ENCODE measurements around the gene P3H3.
"Not testable (repeated sequence)": the region's sequence is repeated elsewhere in the genome, so short reads cannot be mapped to it uniquely, and the experiment has no call there.

The P3H3 gene

DNA sequence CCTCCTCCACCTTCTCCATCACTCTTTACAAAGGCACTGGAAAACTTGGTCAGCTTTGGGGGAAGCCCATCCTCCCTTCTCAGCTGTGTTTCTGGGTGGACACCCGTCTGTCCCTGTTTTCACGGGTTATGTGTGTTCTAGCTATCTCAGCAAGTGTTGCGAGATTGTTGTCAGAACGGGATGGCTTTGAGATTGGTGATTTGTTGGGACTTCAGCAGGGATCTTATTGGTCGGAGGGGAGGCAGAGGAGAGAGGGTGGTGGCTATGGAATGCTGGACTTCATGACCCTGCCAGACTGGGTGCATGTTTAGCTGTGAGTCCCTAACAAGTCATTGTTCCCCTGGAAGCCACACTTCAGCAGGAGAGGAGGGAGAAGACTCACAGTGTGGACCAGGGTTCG, 25.8 kb downstream of the P3H3 start:
- WGBS (ENCODE audit: insufficient coverage, insufficient read length): no CpG with 5 or more reads among the region's 6 CpGs
- H3K36me3 ChIP-seq (ENCODE audit: control insufficient read depth, insufficient read depth, low read length): peaks cover 28% of the 10 kb centered on the region; the same call in 1 of the 2 replicates
- H3K27ac ChIP-seq (ENCODE audit: low read length): no peak overlapping the region
- H3K4me1 ChIP-seq (ENCODE audit: control insufficient read depth, insufficient read depth, low read length): peaks cover 2% of the 10 kb centered on the region; the same call in 1 of the 2 replicates
- H3K9me3 ChIP-seq (ENCODE audit: control insufficient read depth, insufficient read depth, low read length): no peaks in the 10 kb centered on the region
- no peak for DNase-seq (ENCODE audit: low read depth, low spot score)
- no peaks in the 10 kb centered on the region for H3K27me3 ChIP-seq (ENCODE audit: control insufficient read depth, insufficient read depth, low read length)
- H3K4me3 ChIP-seq (ENCODE audit: low read length): no peak overlapping the region

DNA sequence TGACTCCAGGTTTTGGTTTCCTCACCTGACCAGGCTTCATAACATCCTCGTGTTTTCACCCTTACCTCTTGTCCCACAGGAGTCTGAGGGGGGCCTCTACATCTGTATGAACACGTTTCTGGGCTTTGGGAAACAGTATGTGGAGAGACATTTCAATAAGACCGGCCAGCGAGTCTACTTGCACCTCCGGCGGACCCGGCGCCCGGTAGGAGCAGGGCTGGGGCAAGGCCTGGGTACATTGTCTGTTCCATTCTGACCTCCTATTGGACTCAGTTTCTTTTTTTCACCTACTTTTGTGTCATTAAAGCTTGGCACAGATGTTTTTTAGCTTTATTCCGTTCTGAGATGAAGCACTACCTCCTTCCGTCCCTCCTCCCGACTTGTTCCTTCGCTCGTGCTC, 27.1 kb downstream of the P3H3 start:
- Histone ChIP-seq H3K4me1 (ENCODE audit: control insufficient read depth, insufficient read depth, low read length) (peaks cover 2% of the 10 kb centered on the region; the same call in 1 of the 2 replicates), H3K4me3 (ENCODE audit: low read length) (no peak overlapping the region), H3K27ac (ENCODE audit: low read length) (no peak overlapping the region), H3K36me3 (ENCODE audit: control insufficient read depth, insufficient read depth, low read length) (peaks cover 28% of the 10 kb centered on the region; the same call in 1 of the 2 replicates), H3K9me3 (ENCODE audit: control insufficient read depth, insufficient read depth, low read length) (no peaks in the 10 kb centered on the region), H3K27me3 (ENCODE audit: control insufficient read depth, insufficient read depth, low read length) (no peaks in the 10 kb centered on the region)
- DNase-seq (ENCODE audit: low read depth, low spot score): no peak
- WGBS (ENCODE audit: insufficient coverage, insufficient read length): no CpG with 5 or more reads among the region's 14 CpGs

DNA sequence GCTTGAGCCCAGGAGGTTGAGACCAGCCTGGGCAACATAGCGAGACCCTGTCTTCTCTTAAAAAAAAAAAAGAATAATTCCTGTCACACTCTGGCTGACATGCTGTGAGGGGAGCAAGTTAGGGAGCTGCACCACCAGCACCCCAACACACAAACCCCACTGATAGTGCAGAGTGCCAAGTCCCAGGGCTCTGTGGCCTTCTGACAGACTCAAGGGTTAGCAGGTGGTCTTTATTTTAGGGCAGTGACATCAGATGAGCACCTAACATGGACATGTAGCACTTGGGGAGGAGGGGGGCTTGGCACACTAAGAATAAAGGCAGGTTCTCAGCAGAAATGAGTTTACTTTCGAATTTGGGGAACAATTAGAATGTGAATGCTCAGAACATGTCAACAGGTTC, 30.6 kb downstream of the P3H3 start:
- Histone ChIP-seq H3K27ac (ENCODE audit: low read length) (no peak overlapping the region), H3K27me3 (ENCODE audit: control insufficient read depth, insufficient read depth, low read length) (no peaks in the 10 kb centered on the region), H3K4me1 (ENCODE audit: control insufficient read depth, insufficient read depth, low read length) (no peaks in the 10 kb centered on the region), H3K4me3 (ENCODE audit: low read length) (no peak overlapping the region), H3K9me3 (ENCODE audit: control insufficient read depth, insufficient read depth, low read length) (no peaks in the 10 kb centered on the region), H3K36me3 (ENCODE audit: control insufficient read depth, insufficient read depth, low read length) (peaks cover 42% of the 10 kb centered on the region)
- DNase-seq (ENCODE audit: low read depth, low spot score): no peak
- no CpG with 5 or more reads among the region's 2 CpGs for WGBS (ENCODE audit: insufficient coverage, insufficient read length)

DNA sequence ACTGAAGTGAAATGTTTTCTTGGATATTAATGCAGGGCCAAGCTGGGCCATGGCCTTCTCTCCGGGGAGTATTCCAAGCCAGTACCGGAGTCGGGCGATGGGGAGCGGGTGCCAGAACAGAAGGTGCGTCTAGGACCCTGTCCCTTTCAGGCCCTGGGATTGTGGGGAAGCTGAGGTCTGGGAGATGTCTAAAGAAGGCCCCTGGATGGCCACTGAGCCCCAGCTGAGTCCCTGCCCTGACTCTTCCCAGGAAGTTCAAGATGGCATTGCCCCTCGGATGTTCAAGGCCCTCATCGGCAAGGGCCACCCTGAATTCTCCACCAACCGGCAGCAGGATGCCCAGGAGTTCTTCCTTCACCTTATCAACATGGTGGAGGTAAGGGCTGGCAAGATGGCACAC, 31.9 kb downstream of the P3H3 start:
- peaks cover 52% of the 10 kb centered on the region for H3K36me3 ChIP-seq (ENCODE audit: control insufficient read depth, insufficient read depth, low read length)
- no peak overlapping the region for H3K4me3 ChIP-seq (ENCODE audit: low read length)
- no peak overlapping the region for H3K27ac ChIP-seq (ENCODE audit: low read length)
- H3K27me3 ChIP-seq (ENCODE audit: control insufficient read depth, insufficient read depth, low read length): no peaks in the 10 kb centered on the region
- H3K4me1 ChIP-seq (ENCODE audit: control insufficient read depth, insufficient read depth, low read length): no peaks in the 10 kb centered on the region
- no CpG with 5 or more reads among the region's 9 CpGs for WGBS (ENCODE audit: insufficient coverage, insufficient read length)
- DNase-seq (ENCODE audit: low read depth, low spot score): no peak
- no peaks in the 10 kb centered on the region for H3K9me3 ChIP-seq (ENCODE audit: control insufficient read depth, insufficient read depth, low read length)

DNA sequence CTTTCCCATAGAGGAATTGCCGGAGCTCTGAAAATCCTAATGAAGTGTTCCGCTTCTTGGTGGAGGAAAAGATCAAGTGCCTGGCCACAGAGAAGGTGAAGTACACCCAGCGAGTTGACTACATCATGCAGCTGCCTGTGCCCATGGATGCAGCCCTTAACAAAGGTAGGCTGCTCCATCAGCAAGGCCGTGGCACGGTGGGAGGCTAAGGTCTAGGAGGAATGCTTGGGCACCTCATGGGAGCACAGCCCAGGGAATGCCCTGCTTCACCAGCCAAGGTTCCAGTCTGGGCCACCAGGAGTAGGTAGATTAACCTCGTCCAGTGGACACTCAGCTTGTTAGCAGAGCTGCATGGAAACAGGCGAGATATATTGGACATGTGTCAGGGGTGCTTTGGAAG, 32.7 kb downstream of the P3H3 start:
- H3K36me3 ChIP-seq (ENCODE audit: control insufficient read depth, insufficient read depth, low read length): peaks cover 46% of the 10 kb centered on the region
- DNase-seq (ENCODE audit: low read depth, low spot score): no peak
- H3K4me1 ChIP-seq (ENCODE audit: control insufficient read depth, insufficient read depth, low read length): peaks cover 1% of the 10 kb centered on the region
- no CpG with 5 or more reads among the region's 7 CpGs for WGBS (ENCODE audit: insufficient coverage, insufficient read length)
- no peaks in the 10 kb centered on the region for H3K9me3 ChIP-seq (ENCODE audit: control insufficient read depth, insufficient read depth, low read length)
- no peak overlapping the region for H3K4me3 ChIP-seq (ENCODE audit: low read length)
- no peak overlapping the region for H3K27ac ChIP-seq (ENCODE audit: low read length)
- no peaks in the 10 kb centered on the region for H3K27me3 ChIP-seq (ENCODE audit: control insufficient read depth, insufficient read depth, low read length)

DNA sequence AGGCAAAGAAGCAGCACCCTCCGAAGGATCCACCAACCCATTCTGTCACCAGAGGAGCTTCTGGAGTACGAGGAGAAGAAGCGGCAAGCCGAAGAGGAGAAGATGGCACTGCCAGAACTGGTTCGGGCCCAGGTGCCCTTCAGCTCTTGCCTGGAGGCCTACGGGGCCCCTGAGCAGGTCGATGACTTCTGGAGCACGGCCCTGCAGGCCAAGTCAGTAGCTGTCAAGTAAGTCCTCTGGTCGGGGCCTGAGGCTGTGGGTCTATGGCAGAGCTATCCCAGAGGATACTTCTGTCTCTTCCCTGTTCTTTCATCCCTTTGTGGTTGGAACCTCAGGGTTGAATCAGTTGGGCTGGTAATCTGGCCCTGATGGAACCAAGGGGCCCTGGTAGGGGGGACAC, 33.2 kb downstream of the P3H3 start:
- H3K27me3 ChIP-seq (ENCODE audit: control insufficient read depth, insufficient read depth, low read length): no peaks in the 10 kb centered on the region
- no CpG with 5 or more reads among the region's 9 CpGs for WGBS (ENCODE audit: insufficient coverage, insufficient read length)
- H3K4me3 ChIP-seq (ENCODE audit: low read length): no peak overlapping the region
- no peak for DNase-seq (ENCODE audit: low read depth, low spot score)
- peaks cover 3% of the 10 kb centered on the region for H3K4me1 ChIP-seq (ENCODE audit: control insufficient read depth, insufficient read depth, low read length)
- H3K9me3 ChIP-seq (ENCODE audit: control insufficient read depth, insufficient read depth, low read length): no peaks in the 10 kb centered on the region
- H3K27ac ChIP-seq (ENCODE audit: low read length): no peak overlapping the region
- peaks cover 41% of the 10 kb centered on the region for H3K36me3 ChIP-seq (ENCODE audit: control insufficient read depth, insufficient read depth, low read length)

DNA sequence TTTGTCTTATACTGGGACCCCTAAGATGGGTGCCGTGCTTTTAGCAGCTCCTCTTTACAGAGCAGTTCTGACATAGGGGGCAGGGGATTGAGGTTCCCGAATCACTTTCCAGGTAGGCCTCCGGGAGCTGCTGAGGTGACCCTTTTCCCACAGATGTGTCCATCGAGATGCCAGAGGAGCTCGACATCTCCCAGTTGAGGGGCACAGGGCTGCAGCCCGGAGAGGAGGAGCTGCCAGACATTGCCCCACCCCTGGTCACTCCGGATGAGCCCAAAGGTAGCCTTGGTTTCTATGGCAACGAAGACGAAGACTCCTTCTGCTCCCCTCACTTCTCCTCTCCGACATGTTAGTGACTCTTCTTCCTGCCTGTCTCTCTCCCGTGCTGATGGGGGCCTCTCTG, 34.8 kb downstream of the P3H3 start:
- Histone ChIP-seq H3K36me3 (ENCODE audit: control insufficient read depth, insufficient read depth, low read length) (peaks cover 34% of the 10 kb centered on the region), H3K4me1 (ENCODE audit: control insufficient read depth, insufficient read depth, low read length) (peaks cover 4% of the 10 kb centered on the region)
- WGBS (ENCODE audit: insufficient coverage, insufficient read length): no CpG with 5 or more reads among the region's 11 CpGs

DNA sequence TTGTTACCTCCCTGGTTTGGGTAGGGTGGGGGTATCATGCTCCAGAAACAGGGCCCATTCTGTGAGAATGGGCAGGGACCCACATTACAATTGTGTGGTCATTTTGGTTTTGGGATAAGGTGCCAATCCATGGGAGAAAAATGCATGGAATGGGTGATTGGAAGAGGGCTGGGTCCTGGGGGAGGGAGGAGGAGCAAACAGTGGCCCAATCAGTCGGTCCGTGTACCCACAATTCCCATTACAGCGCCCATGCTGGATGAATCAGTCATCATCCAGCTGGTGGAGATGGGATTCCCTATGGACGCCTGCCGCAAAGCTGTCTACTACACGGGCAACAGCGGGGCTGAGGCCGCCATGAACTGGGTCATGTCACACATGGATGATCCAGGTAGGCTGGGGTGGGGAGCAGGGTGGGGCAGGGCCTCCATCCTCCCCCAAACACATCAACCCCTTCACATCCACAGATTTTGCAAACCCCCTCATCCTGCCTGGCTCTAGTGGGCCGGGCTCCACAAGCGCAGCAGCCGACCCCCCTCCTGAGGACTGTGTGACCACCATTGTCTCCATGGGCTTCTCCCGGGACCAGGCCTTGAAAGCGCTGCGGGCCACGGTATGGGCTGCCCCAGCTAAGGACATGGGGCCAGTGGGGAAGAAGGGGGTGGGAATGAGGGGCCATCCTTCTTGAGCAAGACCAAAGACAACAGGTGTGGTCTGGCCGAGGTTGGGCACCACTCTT, 35.5 kb downstream of the P3H3 start:
- Histone ChIP-seq H3K27me3 (ENCODE audit: control insufficient read depth, insufficient read depth, low read length) (no peaks in the 10 kb centered on the region), H3K4me3 (ENCODE audit: low read length) (no peak overlapping the region), H3K27ac (ENCODE audit: low read length) (no peak overlapping the region), H3K9me3 (ENCODE audit: control insufficient read depth, insufficient read depth, low read length) (no peaks in the 10 kb centered on the region), H3K36me3 (ENCODE audit: control insufficient read depth, insufficient read depth, low read length) (peaks cover 29% of the 10 kb centered on the region), H3K4me1 (ENCODE audit: control insufficient read depth, insufficient read depth, low read length) (peaks cover 4% of the 10 kb centered on the region)
- DNase-seq (ENCODE audit: low read depth, low spot score): no peak
- no CpG with 5 or more reads among the region's 16 CpGs for WGBS (ENCODE audit: insufficient coverage, insufficient read length)

More for the DNA sequence above, 34.8 kb downstream of the P3H3 start:
- no peak for DNase-seq (ENCODE audit: low read depth, low spot score)
- Histone ChIP-seq H3K4me3 (ENCODE audit: low read length) (no peak overlapping the region), H3K9me3 (ENCODE audit: control insufficient read depth, insufficient read depth, low read length) (no peaks in the 10 kb centered on the region), H3K27ac (ENCODE audit: low read length) (no peak overlapping the region), H3K27me3 (ENCODE audit: control insufficient read depth, insufficient read depth, low read length) (no peaks in the 10 kb centered on the region)

DNA sequence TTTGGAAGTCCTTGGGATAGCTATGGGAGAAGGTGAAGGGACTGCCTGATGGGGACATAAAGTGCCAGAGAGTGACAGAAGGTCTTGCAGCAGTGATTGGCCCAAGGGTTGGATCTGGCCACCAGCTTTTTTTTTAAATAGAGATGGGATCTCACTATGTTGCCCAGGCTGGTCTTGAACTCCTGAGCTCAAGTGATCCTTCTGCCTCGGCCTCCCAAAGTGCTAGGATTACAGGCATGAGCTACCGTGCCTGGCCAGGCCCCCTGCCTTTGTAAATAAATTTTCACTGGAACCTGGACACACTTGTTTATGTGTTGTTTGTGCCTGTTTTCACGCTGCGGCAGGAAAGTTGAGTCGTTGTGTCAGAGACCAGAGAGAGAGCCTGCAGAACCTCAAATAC, 37.1 kb downstream of the P3H3 start:
- not testable (repeated sequence) for H3K9me3 ChIP-seq (ENCODE audit: control insufficient read depth, insufficient read depth, low read length); H3K4me1 ChIP-seq (ENCODE audit: control insufficient read depth, insufficient read depth, low read length); H3K27me3 ChIP-seq (ENCODE audit: control insufficient read depth, insufficient read depth, low read length); H3K4me3 ChIP-seq (ENCODE audit: low read length); H3K27ac ChIP-seq (ENCODE audit: low read length); DNase-seq (ENCODE audit: low read depth, low spot score)
- WGBS (ENCODE audit: insufficient coverage, insufficient read length): no CpG with 5 or more reads among the region's 5 CpGs
- peaks cover 32% of the 10 kb centered on the region for H3K36me3 ChIP-seq (ENCODE audit: control insufficient read depth, insufficient read depth, low read length)

DNA sequence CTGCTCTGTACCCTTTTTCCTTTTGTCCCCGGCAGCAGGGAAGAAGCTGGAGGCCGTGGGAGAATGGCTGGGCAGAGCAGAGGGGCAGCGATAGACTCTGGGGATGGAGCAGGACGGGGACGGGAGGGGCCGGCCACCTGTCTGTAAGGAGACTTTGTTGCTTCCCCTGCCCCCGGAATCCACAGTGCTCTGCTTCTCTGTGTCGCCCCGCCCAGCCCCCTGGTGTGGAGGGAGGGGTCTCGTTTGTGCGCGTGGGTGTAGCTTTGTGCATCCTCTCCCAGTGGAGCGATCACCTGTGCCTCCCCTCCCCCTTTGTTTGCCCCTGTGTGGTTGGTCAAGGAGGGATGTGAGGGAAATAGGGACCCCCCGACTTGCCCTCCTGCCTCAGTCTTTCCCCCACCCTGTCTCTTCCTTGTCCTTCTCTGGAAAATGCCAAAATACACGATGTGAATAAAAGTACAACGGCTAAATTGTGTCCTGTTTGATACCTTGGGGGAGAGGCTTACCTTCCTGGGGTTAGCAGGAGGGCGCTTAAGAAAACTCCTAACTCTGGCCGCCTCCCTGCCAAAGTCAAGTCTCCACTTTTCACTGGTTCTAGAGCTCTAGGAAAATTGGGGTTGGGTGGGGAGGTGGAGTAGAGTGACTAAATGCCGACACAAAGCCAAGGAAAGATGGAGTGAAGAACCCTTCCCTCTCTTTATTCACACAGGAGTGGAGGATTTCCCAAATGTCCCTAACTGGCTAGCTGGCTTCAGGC, 38.1 kb downstream of the P3H3 start:
- peaks cover 31% of the 10 kb centered on the region for H3K36me3 ChIP-seq (ENCODE audit: control insufficient read depth, insufficient read depth, low read length)
- no peak overlapping the region; the same call in 1 of the 2 replicates for H3K4me3 ChIP-seq (ENCODE audit: low read length)
- no peak for DNase-seq (ENCODE audit: low read depth, low spot score)
- no CpG with 5 or more reads among the region's 19 CpGs for WGBS (ENCODE audit: insufficient coverage, insufficient read length)
- H3K27ac ChIP-seq (ENCODE audit: low read length): no peak overlapping the region
- H3K9me3 ChIP-seq (ENCODE audit: control insufficient read depth, insufficient read depth, low read length): no peaks in the 10 kb centered on the region
- peaks cover 9% of the 10 kb centered on the region for H3K4me1 ChIP-seq (ENCODE audit: control insufficient read depth, insufficient read depth, low read length)
- no peaks in the 10 kb centered on the region for H3K27me3 ChIP-seq (ENCODE audit: control insufficient read depth, insufficient read depth, low read length)
